Fibroblast of gingiva (primary cell): Measurements from ENCODE around the gene FNIP1.

Experiments
- DNase-seq: peaks from one replicate; pipeline ENCODE4 v3.0.0-alpha.2; 2011; ENCODE audit warnings: low read depth

The FNIP1 gene

DNA sequence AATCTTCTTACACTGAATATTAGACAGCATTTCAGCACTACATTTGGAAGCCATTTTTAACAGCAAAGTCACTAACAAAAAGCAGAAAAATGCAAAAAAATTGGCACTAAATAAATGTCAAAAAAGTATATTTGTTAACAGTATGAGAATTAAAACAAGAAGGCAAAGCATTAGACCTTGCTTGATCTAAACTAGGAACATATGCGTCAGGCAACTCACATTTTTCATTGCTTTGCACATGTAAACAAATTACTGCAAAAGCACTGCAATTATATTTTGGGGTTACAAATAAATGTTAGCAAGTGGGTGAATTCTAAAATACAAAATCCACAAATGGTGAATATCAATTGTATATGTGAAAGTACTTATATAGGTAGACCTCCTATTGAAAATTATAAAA is 112.8 kb downstream of the FNIP1 start:
- DNase-seq = peak; percentile 71

DNA sequence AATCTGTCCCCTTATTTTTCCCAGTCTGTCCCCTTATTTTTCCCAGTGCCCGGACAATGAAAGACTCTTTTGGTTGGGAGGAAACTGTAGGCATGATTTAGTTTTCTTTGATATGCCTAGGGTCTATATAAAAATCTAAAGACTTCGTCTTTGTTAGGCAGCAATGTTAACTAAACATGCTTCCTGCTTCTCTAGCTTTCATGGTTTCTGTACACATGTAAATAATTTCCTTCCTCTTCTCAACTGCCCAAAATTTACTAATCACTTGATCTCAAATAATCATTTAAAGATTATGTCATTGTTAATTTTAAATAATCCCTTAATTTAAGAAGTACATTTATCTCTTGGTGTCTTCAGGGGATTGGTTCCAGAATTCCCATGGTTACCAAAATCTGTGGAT is 114.0 kb downstream of the FNIP1 start:
- no peak for DNase-seq

DNA sequence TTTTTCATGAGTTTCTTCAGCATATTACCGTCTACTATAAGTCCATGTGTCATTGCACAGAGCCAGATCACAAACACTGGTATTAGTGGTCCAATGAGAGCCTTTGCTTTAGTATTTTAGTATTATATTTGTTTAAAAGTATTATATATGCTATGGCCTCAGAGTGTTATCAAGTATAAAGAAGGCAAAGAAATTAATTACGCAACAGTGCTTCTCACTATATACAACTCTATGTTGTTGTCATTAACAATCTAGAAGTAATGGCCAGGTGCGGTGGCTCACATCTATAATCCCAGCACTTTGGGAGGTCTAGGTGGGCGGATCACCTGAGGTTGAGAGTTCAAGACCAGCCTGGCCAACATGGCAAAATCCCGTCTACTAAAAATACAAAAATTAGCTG is 114.6 kb downstream of the FNIP1 start:
- no peak for DNase-seq

DNA sequence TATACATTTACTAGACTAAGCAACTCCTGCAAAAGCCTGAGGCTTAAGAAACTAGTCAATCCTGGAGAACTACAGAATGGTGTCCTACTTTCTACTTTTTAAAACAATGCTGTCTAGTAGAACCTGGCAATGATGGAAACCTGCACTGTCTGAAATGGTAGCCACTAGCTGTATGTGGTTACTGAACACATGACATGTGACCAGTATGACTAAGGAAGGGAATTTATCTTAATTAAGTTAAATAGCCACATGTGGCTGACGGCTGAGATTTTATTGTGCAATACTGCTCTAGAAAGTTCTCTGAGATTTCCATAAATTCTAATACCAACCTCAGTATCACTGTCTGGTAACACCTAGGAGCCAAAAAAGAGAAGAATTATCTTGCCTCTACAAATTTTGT is 116.9 kb downstream of the FNIP1 start:
- peak; percentile 82 for DNase-seq

DNA sequence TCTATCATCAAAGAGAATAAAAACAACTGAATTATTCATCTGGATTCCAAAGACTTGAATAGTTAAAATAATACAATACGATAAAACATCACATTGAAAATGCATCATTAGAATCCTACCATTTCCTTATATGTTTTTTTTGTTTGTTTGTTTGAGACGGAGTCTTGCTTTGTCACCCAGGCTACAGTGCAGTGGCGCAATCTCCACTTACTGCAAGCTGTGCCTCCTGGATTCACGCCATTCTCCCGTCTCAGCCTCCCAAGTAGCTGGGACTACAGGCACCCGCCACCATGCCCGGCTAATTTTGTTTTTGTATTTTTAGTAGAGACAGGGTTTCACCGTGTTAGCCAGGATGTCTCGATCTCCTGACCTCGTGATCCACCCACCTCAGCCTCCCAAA is 118.5 kb downstream of the FNIP1 start:
- peak; percentile 78 for DNase-seq

DNA sequence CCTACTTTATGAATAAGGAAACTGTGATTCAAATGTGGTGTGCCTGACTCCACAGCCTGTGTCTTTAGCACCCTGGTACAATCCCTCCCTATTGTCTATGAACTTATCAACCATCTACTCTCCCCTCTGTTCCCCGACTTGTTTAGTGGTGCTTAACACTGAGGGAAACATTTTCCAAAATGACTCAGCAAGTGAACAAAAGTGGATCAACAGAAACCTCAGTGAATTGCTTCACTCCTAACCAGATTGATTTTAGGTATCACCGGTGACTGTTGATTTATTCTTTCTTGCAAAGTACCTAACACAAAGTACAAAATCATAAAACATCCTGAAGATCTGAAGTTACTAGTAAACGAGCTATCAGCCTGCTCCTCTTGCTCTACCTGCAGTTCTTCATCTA is 119.7 kb downstream of the FNIP1 start:
- no peak for DNase-seq

DNA sequence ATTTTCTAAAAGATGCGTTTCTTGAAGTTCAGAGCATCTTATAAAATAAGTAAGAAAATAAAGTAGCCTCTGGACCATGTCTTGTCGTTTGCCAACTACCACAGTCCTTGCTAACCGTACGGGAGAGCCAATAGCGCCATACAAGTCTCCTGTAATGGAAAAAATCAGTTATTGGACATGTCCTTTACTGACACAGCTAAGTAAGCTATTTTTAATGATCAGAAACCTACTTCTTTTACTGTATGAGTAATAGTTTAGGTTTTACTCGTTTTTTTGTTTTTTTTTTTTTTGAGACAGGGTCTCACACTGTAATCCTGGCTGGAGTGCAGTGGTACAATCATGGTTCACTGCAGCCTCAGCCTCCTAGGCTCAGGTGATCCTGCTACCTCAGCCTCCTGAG is 124.0 kb downstream of the FNIP1 start:
- DNase-seq = peak; percentile 65

DNA sequence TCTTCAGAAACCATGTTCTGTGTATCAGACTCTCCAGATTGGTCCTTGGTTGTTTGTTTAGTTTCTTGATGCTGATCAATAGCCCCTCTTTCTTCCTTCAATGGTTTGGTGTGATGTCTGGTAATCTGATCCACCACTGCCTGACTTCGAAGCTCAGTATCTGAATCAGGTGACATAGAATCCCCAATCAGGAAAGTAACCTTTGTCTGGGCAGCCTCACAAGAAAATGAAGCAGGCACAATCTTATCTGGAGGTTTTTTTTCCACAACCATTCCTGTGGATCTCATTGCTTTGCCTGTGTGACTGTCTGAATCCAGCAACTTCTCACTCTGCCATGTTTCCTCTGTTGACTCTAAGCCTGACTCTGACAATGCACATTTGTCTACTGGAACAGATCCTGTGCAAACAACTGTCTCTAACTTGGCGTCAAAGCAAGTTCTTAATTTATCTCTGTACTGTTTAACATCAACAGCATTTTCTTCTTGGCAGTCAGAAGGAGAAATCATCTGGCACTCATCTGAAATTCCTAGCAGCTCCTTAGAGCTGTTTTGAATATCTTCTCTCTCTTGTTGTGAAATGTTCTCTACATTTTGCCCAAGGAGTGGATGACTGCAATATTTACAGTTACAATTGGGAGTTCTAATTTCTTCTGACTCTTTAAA is 124.7 kb downstream of the FNIP1 start:
- DNase-seq = peak; percentile 98

DNA sequence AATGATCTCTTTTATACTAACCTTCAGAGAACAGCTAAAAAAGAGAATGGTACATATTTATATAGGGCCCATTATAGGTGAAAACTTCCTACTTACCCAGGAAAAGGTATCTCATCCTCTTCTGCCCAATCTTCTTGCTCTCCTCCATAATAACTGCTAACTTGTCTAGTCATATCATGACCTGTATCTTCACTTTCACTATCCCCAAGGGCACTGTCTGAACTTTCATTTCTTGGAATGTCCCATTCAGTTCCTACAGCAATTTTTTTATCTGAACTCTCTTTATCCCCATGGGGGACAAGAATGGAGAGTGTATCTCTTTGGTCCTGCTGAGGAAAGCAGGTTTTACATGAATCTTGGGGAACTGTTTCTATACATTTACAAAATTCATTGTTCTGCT is 125.4 kb downstream of the FNIP1 start:
- DNase-seq = peak; percentile 42

DNA sequence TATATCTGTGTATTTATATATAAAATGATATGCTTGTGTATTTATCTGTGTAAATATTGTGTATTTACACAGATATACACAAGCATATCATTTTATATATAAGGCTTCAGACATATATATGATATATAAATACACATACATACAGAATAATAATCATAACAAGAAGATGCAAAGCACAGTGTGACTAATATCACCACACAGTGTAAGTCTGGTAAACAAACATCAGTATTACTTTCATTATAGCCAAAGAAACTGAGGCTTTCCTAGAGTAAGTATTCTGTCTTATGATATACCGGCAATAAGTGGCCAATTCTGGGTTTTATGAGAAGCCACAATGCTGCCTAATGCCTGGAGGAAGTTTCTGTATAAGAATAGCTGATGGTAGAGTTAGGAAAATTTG is 131.9 kb downstream of the FNIP1 start:
- no peak for DNase-seq

DNA sequence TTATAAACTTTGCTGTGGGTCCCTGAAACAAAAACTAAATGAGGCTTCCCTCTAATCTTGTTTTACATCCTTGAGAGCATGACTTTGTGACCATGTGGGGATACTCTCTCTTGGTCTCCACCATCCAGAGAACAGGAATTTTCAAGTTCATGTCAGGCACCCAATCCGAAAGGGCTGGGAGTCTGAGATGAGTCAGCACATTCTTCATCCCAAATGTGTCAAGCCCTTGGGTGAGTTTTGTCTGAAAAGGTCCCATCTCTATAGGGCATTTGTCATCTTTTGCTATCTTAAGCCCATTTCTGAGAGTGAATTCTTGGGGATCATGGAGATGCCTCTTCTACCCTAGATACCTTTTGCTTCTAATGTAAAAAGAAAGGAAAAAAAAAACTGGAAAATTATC is 134.9 kb downstream of the FNIP1 start:
- no peak for DNase-seq

DNA sequence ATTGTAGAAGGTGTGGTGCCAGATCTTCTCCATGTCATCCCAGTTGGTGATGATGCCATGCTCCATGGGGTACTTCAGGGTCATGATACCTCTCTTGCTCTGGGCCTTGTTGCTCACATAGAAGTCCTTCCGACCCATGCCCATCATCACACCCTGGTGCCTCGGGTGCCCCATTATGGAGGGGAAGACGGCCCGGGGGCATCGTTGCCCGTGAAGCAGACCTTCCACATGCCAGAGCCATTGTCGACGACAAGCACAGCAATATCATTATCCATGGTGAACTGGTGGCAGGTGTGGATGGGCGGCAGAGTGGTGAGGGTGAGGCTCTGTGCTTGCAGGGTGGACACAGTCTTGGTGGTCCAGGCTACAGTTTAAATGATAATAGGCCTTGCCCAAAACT is 137.0 kb downstream of the FNIP1 start:
- DNase-seq = no peak

DNA sequence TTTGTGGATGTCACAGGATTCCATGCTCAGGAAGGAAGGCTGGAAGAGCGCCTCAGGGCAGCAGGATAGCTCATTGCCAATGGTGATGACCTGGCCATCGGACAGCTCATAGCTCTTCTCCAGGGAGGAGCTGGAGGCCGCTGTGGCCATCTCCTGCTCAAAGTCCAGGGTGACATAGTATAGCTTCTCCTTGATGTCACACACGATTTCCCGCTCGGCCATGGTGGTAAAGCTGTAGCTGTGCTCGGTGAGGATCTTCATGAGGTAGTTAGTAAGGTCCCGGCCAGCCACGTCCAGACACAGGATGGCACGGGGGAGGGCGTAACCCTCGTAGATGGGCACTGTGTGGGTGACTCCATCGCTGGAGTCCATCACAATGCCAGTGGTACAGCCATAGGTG is 137.5 kb downstream of the FNIP1 start:
- no peak for DNase-seq

DNA sequence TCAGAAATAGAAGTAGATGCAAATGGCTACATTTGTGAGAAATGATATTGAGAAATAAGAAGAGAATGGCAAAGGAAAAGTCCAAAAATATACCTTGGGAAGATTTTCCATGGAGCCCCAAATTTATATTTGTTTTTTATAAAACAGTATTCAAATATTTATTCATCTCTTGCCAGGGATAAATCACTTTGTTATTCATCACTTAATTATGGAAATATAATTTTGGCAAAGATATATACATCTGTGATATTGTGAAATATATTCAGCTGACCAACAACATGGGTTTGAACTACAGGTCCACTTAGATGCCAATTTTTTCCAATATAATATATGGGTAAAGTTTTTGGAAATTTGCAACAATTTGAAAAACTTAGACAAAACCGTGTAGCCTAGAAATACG is 142.0 kb downstream of the FNIP1 start:
- no peak for DNase-seq

DNA sequence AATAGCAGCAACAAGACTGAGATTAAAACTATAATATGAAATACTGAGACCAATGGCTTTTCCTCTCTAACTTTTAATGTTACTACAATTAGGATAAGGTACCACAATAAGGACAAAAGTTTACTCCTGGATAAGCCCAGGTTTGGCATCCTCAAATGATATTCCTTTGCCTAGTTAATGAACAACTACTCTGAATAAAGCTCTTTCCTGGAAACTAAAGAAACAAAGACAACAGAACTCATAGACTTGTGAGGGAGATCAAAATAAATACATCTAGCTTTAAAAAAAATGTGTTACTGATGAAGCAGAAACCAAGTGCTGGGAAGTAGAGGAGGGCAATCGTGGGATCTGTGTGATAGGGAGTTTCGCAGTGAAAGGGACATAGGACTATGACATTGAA is 142.5 kb downstream of the FNIP1 start:
- DNase-seq = no peak

DNA sequence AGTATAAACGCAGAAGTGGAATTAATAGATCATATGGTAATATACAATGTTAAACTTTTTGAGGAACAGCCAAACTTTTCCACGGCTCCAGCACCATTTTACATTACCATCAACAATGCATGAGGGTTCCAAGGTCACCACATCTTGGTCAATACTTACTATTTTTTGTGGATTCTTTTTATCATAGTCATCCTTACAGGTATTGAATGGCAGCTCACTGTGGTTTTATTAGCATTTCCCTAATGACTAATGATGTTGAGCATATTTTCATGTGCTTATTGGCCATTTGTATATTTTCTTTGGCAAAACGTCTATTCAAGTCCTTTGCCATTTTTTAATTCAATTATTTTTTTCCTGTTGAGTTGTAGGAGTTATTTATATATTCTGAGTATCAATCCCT is 147.7 kb downstream of the FNIP1 start:
- peak; percentile 18 for DNase-seq

DNA sequence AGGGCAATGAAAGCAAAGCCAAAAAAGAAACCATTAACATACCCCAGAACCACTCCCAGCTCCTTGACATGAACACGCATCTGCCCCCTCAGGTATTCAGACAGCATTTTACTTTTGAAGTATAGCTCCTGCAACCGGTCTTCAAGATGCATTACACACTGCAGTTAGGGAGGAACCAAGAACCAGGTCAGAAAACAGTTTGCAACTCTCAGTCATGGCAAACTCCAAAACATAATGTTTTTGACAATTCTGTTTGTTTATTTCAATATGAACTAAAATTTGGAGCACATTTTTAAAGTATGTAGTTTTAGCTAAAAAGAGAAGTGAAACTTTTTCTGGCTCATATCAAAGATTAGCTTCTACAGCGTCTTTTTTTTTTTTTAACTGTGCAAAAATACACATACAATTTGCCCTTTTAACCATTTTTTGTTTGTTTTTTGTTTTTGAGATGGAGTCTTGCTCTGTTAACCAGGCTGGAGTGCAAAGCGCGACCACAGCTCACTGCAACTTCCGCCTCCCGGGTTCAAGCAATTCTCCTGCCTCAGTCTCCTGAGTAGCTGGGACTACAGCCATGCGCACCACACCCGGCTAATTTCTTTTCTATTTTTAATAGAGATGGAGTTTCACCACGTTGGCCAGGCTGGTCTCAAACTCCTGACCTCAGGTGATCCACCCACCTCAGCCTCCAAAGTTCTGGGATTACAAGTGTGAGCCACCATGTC is 149.6 kb downstream of the FNIP1 start:
- no peak for DNase-seq

DNA sequence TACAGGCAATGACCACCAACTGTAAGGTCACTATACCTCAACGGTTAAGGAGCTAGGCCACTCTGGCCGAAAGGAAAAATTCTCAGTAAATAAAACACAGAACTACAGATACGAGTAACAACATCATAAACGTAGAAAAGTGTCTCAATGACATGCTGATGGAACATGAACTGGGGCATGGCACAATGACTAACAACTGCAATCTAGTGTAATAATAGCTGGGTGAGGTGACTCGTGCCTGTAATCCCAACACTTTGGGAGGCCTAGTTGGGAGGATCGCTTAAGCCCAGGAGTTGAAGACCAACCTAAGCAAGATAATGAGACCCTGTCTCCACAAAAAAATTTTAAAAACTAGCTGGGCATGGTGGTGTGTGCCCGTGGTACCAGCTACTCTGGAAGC is 152.0 kb downstream of the FNIP1 start:
- no peak for DNase-seq

DNA sequence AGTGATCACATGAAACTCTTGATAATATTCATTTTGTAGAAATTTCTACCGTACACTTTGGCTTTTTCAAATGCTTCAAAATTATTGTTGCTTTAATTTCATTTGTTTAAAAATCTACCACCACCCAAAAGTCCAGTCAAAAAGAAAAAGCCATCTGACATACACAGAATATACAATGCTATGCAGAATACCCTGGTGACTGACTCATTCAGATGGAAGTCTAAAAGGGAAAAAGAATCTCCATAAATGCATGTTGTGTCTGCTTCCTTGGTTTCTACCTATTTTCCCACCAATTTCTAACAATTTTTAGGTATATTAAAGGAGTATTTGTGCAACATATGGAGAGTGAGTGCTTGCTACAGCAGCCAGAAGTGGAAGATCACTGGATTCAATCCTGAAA is 152.4 kb downstream of the FNIP1 start:
- no peak for DNase-seq

DNA sequence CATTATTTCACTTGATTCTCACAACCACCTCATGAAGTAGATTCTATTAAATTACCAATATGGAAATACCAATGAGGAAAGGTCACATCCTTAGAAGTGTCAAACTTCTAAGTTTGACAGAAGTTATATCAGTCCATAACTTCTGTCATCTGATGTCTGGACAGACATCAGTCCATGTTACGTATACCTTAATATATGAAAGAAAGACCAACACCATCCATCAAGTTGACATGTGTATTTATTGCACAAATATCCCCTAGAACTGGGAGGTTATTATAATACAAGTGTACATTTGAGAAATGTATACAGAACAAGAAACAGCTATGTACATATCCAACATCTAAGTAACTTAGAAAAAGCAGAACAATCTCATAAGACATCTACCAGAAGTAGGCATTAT is 155.3 kb downstream of the FNIP1 start:
- no peak for DNase-seq

DNA sequence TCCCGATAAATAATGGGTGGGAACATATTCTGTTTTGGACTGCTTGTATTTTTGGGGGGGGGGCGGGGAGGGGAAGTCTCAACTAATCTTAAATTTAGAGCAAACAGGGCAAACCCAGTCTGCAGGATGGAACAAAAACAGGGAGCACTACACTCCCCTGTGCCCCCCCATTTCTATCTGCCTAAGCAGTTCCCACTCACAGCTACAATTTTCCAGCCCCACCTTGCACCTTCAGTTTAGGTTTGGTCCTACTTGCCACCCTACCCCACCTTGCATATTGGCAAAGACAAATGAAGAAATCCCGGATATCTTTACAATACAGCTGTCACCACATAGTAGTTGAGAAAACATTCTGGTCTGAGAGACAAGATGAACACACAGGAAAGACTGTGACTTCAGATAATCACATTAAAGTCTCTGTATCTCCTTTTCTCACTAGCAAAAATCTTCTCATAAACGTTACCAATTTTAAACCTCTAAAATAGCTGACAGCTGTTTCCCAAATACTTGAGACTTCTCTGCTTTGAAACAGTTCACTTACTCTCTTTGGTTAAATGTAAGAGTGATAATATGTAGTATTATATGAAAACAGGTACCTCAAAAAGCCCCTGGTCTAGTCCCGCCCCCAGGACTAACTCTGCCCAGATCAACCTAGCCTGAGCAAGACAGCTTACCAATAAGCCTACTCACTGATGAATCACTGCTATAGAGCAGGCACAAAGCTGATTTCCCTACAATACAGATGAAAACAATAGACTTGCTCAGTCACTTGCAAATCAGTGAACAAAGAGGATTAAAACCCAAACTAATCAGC is 156.6 kb downstream of the FNIP1 start:
- DNase-seq = no peak

DNA sequence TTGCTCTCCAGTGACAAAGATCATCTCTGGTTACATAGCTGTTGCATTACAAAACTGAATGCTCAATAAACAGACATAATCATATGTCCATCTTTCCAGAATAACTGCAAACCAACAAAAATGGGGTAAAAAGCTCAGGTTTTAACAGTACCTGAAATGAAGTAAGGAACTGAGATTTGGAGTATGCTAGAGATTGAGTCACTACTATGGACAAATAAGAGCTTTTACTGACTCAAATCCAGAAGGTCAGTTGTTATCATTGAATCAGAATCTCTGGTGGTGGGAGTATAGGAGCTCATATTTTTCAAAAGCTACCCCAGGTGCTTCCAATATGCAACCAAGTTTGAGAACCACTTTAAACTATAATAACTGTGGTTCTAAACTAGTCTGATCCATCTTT is 157.7 kb downstream of the FNIP1 start:
- DNase-seq = no peak

DNA sequence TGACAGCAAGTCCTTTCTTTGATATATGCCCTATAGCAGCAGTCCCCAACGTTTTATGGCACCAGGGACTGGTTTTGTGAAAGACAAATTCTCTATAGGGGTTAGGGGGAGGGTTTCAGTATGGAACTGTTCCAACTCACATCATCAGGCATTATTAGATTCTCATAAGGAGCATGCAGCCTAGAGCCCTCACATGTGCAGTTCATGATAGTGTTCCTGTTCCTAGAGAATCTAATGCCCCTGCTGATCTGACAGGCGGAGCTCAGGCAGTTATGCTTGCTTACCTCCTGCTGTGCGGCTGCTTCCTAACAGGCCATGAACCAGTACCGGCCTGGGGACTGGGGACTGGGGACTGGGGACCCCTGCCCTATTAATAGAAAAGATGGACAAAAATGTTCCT is 159.1 kb downstream of the FNIP1 start:
- DNase-seq = no peak
